HG03175 (cell line): Measurements from ENCODE around the gene TET2.

ENCODE experiments used
- ATAC-seq: cut with Tn5 transposase; IDR thresholded peaks from one replicate; pipeline ENCODE4 v1.9.1; 2021; ENCODE audit warnings: mild to moderate bottlenecking, moderate library complexity; ENCODE audit not compliant: unreplicated experiment

TET2 gene

DNA sequence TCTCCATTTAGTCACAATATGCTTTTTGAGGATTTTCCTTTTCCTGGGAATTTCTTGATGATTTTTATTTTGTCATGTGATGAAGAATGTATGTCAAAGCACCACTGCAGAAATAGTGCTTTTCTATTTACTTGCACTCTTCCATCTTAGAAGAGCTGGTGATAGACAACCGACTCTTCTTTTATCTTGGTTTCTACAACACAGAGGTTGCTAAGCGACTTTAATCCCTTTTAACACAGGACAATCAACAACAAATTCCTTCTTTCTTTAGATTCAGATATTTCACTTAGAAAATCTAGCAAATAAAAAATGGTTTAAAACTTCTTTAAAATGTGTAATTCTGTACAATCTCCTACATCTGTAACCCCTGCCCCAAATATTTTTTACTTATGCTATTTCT lies 34.6 kb downstream of the TET2 start:
- ATAC-seq, result no peak

DNA sequence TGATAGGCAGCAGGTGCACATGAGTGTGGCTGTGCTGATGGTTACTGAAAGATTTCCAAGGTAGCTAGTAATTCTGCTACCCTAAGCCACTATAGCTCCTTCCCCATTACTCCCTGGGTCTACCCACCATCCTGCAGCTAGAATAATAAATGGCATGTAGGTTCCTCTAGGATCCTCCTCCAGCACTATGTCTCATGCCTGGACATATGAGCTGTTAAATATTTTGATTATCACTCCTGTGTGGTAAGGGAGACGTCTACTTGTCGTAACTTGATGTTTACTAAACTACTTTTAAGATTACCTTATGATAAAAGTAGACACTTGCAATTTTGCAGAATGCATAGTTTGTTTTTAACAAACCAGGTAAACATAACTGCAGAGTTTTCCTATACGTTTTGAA lies 35.5 kb downstream of the TET2 start:
- no peak for ATAC-seq

DNA sequence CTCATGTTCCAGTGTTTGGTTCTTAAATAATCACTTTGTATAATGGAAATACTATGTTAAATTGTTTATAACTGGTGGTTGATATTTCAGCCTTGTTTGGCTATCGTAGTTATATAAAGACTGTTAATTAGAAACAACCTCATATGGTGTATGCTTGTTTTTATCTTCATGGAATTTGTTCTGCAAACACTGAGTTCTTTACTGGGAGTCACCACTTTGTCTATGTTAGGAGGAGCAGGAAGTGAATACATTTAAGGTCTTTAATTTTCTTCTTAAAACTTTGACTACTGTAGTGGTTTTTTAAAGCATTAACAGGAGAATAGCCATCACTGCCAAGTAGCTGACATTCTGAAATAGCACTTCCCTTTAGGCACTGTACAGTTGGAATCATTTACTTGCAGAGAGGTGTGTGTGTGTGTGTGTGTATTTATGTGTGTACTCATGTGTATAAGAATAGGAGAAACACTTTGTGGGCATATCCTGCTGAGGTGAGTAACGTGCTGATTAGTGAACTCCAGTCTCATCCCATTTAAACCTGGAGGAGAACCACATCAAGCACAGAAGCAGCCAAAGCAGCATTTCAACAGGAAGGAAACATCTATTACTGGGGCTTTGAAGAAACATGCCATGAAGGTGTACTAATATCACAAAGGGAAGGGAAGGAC lies 37.8 kb downstream of the TET2 start:
- ATAC-seq, result no peak

DNA sequence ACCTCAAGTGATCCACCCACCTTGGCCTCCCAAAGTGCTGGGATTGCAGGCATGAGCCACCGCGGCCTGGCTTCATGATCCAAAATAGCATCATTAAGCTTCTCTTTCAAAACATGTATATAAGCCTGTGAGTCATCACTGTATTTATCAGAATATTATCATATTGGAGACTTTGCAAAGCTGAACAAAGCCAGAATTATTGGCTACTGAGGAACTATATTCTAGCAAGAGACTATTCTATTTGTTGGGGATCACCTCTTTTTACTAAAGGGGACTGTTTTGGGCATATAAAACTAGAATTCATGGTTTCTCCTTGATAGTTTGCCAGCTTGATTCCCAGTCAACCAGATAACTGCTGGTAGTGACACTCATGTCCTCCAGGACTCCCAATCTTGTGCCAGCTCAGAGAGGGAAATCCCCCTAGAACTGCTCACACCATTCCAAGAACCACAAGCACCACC lies 40.1 kb downstream of the TET2 start:
- ATAC-seq, result no peak

DNA sequence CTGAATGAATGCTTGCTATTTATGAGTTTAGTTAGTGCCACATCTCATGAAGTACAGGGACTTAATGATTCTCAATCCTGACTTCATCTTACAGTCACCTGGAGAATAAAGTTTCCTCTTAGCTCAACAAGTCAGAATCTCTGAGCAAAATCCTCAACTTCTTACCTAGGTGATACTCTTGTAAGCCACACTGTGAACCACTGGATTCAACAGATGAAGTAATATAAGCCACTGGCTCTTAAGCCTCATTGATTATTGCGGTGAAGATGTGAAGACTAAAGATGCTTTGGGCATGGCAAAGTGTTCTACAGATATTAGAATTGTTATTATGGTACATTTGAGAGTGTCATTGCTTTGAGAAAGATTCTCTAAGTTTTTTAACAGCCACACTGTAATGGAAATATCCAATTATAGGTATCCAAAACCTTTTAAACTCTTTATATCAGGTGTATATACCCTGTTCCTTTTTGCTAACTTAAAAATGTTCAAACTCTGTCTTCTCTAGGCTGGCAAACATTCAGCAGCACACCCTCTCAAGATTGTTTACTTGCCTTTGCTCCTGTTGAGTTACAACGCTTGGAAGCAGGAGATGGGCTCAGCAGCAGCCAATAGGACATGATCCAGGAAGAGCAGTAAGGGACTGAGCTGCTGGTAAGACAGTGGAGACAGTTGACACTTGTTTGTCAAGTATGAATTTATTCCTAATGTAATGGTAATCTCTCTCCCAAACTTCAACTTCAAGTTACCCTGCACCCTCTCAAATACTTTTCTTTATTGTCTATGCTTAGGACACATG lies 43.4 kb downstream of the TET2 start:
- ATAC-seq, result no peak

DNA sequence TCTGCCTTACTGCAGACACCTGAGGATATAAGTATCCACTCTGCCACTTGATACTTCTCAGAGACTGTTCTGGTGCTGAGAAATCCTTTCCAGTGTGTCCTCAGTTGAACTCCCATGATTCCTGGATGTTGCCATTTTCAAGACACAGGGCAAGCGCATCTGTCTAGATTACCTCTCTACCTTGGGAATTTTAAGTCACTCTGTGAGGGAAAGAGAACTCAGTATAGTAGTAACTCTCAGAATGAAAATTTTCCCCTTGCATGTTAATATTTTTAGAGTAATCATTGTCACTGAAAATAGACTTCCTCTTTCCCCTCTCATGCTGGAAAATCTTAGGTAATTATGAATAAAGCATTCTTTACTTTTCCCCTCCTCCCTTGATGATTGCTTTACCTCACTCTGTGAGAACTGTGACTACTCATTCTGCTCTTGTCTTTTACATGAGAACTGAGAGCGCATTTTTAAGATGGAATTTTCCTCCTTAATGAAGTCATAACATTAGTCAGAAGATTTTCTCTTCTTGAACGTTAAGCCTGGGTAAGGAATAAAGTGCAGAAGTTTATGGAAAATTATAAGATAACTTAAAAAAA lies 45.0 kb downstream of the TET2 start:
- peak; percentile 37 for ATAC-seq

DNA sequence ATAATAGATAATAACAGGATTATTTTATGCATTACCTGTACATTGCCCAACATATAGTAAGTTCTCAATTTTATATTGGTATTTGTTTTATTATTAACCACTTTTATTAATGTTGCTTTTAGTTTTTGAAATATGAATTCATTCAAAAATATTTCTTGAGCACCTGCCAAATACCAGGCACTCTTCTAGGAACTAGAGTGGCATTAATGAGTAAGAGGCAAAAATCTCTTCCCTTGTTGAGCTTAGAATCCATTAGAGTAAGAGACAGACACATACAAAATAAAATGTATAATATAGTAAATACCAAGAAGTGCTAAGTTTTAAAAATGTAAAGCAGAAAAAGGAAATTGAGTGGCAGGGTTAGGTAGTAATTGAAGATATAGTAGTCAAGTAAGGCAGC lies 45.8 kb downstream of the TET2 start:
- ATAC-seq, result no peak

DNA sequence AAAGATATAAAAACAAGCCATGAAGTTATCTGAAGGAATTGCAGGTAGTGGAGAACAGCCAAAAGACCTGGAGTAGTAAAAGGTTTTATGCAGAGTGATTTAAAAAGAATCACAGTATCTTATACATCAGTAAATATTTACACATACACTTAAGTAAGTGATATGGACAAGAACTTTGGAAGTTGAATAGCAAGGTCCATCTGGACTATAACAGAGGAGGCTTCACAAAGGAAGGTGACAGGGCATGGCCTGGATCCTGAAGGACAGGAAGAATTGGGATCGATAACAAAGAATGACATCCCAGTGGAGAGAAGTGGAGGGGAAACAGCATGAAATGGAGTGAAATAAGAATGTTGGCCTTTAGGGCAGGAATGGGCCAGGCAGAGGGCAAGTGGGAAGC lies 46.2 kb downstream of the TET2 start:
- ATAC-seq, result no peak

DNA sequence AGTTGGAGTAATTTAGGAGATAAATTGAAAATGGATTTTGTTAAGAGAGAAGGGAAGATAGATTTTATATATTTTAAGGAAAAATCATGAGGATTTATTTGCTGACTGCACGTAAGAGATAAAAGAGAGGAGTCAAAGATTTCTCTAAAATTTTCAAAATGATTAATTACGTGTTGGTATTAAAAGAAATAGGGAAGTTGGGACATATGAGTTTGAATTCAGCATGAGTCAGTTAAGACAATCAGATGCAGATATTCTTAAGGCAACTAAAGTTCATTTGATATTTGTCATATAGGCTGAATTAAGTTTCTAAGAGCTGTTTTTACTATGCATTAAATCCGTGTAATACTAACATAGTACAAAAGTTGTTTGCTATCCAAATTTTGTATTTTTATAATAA lies 46.9 kb downstream of the TET2 start:
- ATAC-seq, result no peak

DNA sequence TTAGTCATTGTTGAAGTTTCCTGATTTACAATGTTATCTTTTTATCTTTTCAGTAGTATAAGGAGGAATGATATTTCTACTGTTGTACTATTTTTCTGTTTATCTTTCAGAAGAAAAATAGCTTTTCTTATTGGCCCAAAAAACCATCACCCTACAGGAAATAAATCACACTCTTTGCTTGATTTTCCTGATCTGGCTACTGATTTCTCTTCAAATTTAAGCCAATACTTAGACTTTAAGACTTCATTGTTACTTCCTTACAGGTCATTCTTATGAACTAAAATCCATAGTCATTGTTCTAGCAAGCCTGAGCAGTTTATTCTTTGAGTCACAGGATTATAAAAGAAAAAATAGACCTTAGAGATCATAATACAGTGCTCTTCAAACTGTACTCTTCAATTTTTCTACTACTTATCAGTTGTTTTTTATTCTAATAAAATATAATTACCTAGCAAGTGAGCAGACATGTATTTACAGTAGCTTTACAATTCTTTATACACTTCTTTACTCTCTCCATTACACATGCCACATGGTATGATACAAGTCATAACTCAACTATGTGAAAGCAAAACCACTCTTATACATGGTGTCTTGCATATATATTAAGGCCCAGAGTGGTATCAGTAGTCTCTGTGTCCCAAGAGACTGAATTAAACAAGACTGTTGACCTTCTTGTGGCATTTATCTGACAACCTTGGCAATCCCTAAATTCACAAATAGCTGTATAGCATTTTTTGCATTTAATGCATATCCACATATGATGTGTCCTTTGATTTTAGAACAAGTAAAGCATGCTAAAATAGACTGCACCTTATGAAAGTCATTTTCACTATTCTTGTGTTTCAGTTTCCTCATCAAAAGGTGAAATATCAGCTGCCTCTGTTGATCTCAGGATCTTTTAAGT lies 47.9 kb downstream of the TET2 start:
- peak; percentile 97 for ATAC-seq

DNA sequence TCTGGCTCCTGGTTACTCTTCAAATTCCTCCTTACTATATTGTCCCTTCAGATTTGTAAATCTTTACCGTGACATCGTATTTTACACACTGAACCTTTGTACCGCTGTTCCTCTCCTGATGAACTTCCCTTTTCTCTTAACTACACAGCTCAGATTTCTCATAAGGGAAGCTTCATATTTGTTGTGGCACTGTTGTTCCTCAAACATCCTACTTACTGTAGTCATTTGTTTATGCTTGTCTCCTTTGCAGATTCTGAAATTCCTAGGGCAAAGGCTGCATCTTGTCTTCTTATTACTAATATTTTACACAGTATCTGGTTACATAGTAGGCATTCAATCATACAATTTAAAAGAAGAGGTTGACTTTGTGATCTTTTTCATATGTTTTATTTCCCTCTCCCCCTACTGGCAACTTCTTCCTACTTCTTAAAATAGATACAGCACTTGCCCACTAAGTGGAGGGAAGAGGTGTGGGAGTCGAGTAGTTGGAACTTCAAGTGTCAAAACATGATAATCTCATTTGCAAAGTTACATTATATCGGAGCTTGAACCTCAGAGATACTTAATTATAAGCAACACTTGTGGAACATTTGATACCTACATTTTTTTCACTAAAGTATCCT lies 50.0 kb downstream of the TET2 start:
- ATAC-seq, result no peak

DNA sequence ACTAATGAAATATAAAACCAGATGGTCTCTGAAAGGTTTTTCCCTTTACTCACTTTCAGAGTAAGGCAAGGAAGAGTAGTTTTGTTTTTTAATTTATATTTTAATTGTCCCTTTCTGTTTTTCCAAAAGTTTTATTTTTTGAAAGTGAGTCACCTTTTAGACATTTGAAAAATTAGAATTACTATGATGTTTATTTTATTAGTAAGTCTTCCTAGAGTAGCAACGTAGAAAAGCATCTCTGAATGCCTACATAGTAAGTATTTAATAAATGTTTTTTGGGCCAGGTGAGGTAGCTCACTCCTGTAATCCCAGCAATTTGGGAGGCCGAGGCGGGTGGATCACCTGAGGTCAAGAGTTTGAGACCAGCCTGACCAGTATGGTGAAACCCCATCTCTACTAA lies 51.1 kb downstream of the TET2 start:
- ATAC-seq, result no peak

DNA sequence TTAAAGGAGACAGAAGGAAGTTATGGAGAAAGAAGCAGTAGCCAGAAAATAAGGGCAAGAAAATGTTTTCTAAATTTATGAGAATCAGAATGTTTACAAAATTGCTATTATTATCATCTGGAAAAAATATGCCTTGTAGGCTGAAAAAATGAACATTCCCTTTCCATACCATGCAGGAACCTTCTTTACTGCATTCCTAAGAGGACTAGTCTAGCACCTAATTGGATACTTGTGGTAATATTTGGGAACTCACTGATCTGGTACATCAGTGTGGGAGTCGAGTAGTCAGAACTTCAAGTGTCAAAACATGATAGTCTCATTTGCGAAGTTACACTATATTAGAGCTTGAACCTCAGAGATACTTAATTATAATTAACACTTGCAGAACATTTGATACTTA lies 51.9 kb downstream of the TET2 start:
- ATAC-seq, result no peak

DNA sequence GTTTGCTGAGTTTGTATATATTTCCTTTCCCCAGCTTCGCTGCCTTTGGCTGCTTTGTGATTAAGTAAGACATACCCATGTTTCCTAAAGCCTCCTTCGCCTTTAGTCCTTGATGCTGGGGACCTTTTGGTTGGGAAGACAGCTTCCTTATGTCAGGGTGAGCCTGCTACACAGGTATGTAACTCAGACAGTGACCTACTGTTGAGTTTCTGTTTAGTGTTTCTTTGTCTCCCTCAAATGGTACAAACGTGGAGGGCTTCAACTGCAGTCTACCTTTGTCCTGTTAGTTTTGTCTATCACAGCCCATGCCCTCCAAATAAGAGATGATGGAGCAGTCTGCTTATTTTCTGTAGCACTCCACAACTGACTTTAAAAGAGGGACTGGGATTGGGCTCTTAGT lies 59.5 kb downstream of the TET2 start:
- no peak for ATAC-seq

DNA sequence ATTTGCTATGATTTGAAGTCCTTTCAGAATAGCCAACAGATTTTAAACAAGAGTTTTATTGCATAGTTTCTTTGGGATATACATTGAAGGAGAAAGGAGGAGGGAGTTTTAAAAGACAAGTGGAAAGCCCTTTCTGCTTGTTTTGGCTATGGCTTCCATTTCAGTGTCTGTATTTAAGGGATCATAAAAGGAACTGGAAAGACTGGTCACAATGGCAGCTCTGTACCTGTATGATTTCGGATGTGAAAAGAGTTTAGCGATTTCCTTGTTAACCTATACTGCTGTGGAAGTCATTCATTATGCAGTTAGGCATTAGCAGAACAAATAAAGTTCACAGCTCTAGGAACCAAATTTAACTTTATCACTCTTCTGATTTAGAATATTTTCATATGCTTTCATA lies 60.7 kb downstream of the TET2 start:
- no peak for ATAC-seq

DNA sequence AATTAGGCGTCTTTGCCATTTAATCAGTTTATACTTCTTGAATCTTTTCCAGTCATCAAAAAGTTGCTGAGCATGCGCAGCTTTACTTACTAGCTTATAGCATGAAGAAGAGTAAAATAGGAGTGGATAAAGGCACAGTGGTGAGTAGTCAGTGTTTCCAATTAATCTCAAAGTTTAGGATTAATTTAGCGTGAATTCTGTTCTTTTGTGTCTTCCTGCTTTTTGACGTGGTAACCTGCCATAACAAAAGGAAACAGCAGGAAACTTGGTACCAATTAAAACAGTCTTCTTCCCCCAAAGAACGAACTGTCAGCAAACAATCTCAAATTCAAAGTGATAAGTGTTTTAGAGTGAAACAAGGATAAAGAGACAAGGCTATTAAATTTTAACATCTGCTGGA lies 61.9 kb downstream of the TET2 start:
- no peak for ATAC-seq

DNA sequence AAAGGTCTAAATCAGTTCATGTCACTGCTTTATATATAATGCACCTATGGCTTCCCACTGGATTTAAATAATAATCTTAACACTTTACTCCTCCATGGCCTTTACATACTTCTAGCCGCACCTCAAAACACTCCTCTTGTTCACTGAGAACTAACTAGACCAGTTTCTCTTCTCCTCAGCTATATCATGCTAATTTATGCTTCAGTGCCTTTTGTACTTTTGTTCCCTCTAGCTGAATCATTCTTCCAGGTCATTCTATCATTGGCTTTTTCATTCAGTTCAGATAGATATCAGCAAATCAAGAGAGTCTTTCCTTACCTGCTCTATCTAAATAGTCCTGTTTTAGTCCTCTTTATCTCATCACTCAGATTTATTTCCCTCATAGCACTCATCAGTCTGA lies 64.2 kb downstream of the TET2 start:
- ATAC-seq, result peak; percentile 50

DNA sequence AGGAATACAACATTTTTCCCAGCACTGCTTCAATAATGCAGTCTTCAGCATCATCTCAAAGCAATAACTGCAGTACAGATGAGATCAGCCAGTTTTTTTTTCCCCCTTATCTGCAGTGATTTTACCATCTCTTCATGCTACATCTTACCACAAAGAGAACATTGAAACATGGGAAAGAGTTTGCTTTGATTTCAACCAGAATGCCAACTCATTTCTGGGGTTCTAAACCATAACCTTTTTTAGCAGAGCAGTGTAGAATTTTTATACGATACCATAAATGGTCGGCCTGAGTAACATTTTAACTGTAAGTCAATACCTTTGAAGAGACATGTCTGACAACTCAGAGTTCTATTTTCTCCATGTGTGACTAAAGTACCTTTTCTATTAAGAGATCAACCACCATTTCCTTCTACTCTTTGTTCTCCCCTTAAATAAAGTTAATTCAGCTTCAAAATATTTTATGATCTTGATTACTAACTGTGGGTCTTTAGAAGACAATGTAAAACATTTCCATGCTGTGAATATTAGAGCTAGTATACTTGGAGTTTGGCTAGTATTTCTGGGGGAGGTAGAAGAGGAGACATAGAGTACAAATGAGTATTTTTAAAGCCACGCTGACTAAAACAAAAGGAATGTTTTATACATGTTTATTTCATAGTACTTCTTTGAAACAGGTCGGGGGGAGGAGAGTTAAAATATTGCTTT lies 69.1 kb downstream of the TET2 start:
- ATAC-seq, result peak; percentile 39

DNA sequence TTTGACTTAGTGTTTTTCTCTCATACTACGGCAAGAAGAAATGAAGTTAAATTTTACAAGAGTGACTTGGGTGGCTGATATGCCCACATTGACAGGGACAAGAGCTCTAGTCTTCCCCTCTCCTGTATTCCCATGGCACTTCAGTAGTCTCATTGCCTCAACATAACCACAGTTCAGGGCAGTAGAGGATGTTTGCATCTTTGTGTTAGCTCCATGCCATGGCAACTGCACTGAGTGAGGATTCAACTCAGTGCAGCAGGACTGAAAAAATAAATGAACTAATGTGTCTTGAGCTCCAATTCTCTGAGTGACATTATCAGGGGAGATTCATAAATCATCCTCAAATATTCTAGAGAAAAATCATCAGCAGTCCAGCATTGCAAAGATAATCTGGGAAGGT lies 78.8 kb downstream of the TET2 start:
- ATAC-seq, result no peak

DNA sequence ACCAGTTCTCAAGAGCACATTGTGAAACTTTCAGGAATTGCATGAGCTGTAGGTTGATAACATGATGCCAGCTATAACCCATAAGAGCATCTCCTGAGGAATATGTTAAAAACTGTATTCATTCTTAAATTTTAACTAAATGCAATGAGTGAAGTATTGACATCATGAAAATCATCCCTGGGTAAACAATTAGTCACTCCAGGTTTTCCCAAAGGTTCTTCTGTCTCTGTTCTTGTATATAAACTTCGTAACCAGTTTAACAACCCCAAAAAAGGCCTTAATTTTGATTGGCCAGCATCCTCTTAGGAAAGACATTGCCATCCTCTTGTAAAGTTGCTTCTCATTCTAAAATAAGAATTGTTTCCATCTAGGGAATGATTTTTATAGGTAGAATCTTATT lies 80.4 kb downstream of the TET2 start:
- ATAC-seq, result no peak
